Subcutaneous adipose tissue (tissue), 4 donors: Measurements from ENCODE around the gene SPATS2L. TPM values are rescaled to one million over a fixed set of nuclear protein-coding genes. Genes with fewer than 3 reads are reported as not detected.

Source experiments
- total RNA-seq, 4 donors: library from RNA; depleted of rRNA; stranded (reverse); fragments of >200 nt; gene quantifications; one replicate each; pipeline ENCODE4 v1.1.0, GENCODE V29; 2016
- TF ChIP-seq, protein P1 (sequence below): fragments of 450-650 bp; IDR thresholded peaks from one replicate; pipeline ENCODE4 v1.5.1; 2016; ENCODE audit warnings: low read depth, mild to moderate bottlenecking, control low read depth, antibody characterized with exemption, moderate library complexity

SPATS2L gene, protein sequence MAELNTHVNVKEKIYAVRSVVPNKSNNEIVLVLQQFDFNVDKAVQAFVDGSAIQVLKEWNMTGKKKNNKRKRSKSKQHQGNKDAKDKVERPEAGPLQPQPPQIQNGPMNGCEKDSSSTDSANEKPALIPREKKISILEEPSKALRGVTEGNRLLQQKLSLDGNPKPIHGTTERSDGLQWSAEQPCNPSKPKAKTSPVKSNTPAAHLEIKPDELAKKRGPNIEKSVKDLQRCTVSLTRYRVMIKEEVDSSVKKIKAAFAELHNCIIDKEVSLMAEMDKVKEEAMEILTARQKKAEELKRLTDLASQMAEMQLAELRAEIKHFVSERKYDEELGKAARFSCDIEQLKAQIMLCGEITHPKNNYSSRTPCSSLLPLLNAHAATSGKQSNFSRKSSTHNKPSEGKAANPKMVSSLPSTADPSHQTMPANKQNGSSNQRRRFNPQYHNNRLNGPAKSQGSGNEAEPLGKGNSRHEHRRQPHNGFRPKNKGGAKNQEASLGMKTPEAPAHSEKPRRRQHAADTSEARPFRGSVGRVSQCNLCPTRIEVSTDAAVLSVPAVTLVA
- 10 to 100 TPM; 71.4 to 88.9 (median 79.6) TPM for total RNA-seq

DNA sequence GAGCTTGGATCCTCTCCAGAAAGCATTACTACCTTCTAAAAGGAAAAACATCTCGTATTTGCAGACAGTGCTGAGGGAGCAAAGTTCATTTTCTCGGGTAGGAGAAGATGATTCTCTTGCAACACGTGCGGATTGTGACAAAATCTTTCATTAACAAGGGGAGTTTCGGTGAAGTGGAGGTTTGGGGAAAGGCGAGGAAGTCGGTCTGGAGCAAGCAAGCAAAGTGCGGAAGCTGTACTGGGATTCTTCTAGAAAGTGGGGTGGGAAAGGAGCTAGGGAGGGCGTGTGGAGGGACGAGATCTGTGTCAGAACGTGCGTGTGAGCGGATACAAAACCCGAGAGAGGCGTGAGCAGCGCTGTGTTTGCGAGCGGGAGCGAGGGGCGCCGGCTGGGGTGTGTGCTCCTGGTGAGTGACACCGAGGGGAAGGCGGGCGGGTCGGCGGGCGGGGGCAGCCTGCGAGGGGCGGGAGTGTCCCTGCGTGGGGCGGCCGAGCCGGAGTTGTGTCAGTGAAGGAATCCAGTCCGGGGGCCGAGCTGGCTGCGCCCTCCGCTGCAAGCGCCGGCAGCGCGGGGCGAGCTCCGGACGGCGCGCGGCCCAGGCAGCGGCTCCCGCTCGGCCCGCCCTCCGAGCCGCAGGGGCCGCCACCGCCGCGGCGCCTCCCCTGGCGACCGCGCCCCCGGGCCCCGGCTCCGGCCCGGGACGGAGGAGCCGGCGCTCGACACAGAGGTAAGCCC is at the start of gene SPATS2L:
Gene SPATS2L (plus strand): TSS at position 498 of the 735 bp plus-strand sequence. CDS start 82,552 bp downstream, outside the sequence.
- TF ChIP-seq, protein P1, sequence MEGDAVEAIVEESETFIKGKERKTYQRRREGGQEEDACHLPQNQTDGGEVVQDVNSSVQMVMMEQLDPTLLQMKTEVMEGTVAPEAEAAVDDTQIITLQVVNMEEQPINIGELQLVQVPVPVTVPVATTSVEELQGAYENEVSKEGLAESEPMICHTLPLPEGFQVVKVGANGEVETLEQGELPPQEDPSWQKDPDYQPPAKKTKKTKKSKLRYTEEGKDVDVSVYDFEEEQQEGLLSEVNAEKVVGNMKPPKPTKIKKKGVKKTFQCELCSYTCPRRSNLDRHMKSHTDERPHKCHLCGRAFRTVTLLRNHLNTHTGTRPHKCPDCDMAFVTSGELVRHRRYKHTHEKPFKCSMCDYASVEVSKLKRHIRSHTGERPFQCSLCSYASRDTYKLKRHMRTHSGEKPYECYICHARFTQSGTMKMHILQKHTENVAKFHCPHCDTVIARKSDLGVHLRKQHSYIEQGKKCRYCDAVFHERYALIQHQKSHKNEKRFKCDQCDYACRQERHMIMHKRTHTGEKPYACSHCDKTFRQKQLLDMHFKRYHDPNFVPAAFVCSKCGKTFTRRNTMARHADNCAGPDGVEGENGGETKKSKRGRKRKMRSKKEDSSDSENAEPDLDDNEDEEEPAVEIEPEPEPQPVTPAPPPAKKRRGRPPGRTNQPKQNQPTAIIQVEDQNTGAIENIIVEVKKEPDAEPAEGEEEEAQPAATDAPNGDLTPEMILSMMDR = no peak

DNA sequence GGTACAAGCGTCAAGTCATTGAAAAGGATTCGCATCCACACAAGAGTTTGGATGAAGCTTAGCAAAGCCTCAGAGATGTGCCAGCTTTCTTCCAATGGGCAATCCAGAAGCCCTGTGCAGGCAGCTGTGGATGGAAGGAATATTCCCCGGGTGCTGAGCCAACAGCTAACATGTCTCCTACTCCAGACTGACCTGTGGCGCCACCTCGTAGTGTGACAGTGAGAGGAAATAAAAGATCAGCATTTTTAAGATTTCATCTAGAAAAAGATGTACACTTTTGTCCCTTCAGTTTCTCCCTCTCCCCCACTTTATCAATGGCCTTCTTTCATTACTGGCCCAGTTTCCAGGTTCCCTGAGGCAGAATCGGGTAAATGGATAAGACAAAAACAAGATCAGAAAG is 48.9 kb upstream of the SPATS2L start:
- TF ChIP-seq, protein P1 = no peak

DNA sequence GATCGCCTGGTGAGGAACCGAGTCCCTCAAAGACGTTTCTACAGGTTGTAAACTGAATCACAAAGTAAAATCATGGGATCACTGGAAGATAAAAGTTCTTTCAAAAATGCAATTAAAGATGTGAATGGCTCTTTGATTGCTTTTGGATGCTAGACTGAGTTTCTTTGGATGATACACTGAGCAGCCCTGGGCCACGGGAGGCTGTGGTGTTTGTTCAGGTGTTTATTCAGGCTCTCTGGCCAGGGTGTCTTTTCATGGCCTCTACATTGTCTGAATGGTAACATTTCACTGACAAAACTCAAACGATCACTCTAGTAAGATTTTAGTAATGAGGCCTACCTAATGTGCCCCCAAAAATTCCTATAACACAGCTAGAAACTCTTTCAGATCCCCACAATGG is 48.4 kb upstream of the SPATS2L start:
- TF ChIP-seq, protein P1 = no peak

DNA sequence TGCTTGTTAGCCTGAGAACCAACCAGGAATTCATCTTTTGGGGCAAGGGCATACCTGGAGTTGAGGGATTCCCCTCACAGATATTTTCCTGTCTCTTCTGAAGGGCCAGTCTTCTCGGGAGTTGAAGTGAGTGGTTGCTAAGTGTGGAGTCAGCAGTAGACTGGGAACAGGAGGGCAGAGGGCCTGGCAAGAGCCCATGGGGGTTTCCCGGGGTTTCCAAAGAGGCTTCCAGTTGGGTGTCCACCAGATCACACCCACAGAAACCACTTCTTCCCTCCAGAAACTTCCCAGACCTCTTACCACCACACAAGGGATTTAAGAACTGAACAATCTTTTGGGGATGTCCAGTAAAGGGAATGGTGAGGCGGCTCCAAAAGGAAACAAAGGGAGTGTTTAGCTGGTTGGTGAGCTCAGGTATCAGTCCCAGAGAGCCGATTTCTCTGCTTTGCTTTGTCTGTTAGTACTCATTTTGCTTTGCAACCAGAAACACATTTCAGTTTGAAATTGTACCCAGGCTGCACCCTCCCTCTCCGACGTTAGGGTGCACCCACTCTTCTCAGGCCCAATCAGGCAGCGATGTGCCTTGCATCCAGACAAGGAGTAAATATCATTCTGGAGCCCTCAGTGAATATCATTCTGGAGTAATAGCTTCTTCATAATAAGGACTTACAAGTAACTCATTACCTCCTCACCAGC is 47.5 kb upstream of the SPATS2L start:
- TF ChIP-seq, protein P1 = no peak

DNA sequence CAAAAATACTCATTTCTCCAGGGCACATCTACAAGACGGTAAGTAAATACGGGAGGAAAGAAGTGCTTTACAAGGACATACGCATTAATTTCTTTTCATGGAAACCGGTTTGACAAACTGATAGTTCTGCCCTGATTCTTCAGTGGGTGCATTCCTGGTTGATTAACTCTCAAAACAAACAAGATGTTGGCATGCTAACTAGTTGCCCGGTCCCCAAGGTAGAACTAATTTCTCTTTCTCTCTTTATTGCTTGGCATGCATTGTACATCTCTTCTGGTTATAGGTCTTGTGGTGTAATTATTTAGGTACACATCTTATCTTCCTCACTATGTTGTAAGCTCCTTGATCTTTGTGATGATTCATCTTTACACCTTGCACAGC is 46.9 kb upstream of the SPATS2L start:
- TF ChIP-seq, protein P1 = no peak

DNA sequence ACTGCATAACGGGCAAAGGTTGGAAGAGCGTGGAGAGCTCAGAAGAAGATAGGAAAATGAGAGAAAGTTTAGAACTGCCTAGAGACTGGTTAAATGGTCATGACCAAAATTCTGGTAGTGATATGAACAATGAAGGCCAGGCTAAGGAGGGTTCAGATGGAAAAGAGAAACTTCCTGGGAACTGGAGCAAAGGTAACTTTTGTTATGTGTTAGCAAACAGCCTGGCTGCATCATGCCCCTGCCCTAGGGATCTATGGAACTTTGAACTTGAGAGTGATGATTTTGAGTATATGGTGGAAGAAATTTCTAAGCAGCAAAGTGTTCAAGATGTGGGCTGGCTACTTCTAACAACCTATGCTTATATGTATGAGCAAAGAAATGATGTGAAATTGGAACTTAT is 44.4 kb upstream of the SPATS2L start:
- TF ChIP-seq, protein P1 = no peak
